Fibroblast of pulmonary artery (primary cell): ENCODE results near the gene IDE.

Source experiments
- DNase-seq: peaks from one replicate; pipeline ENCODE4 v3.0.0-alpha.2; 2010; ENCODE audit warnings: low read depth
- H3K4me3 ChIP-seq: replicated peaks from 2 replicates; pipeline ENCODE4 v1.5.1; 2011; ENCODE audit warnings: low read depth, mild to moderate bottlenecking, control low read depth, low read length, moderate library complexity
- CTCF ChIP-seq: IDR thresholded peaks from 2 replicates; pipeline ENCODE4 v1.5.1; 2011; ENCODE audit warnings: mild to moderate bottlenecking, control low read depth, low read length, inconsistent platforms; ENCODE audit errors: missing control alignments

IDE gene

GRCh38 chr10:92573798-92574547 lies at the start of gene IDE:
Gene IDE (minus strand): TSS chr10:92574093. CDS start chr10:92574019, 74 bp downstream.
- peak; percentile 88 for DNase-seq
- TF ChIP-seq CTCF = peak; percentile 64

GRCh38 chr10:92619368-92619767 lies 45.5 kb upstream of the IDE start:
- DNase-seq = no peak
- TF ChIP-seq CTCF = no peak
- no peak overlapping the region for H3K4me3 ChIP-seq

More at GRCh38 chr10:92573798-92574547, at the start of gene IDE:
- peak within 1 kb of the TSS; percentile 90 for H3K4me3 ChIP-seq

GRCh38 chr10:92615515-92615914 lies 41.6 kb upstream of the IDE start:
- no peak for TF ChIP-seq CTCF
- DNase-seq = no peak
- no peak overlapping the region for H3K4me3 ChIP-seq

GRCh38 chr10:92604841-92605240 lies 30.9 kb upstream of the IDE start:
- H3K4me3 ChIP-seq = no peak overlapping the region
- TF ChIP-seq CTCF = no peak
- no peak for DNase-seq

- no peak for DNase-seq
- H3K4me3 ChIP-seq = no peak overlapping the region
- TF ChIP-seq CTCF = no peak
These were observed 24.4 kb upstream of the IDE start for GRCh38 chr10:92598321-92598720.

GRCh38 chr10:92595505-92595904 lies 21.6 kb upstream of the IDE start:
- H3K4me3 ChIP-seq = no peak overlapping the region
- no peak for DNase-seq
- no peak for TF ChIP-seq CTCF
